RWPE2 (cell line): Measurements from ENCODE around the gene PARD6G.

Experiments
- ATAC-seq: fragments of 200-7000 bp; cut with Tn5 transposase; 3 replicates; pipeline ENCODE4 v1.9.1; 2021; ENCODE audit warnings: low read depth
- DNase-seq: peaks from one replicate; pipeline ENCODE4 v3.0.0-alpha.2; 2020; ENCODE audit warnings: low spot score
- H3K27ac ChIP-seq: fragments of 450-650 bp; 2 replicates; pipeline ENCODE4 v1.5.1; 2017; ENCODE audit warnings: mild to moderate bottlenecking; ENCODE audit not compliant: poor library complexity, severe bottlenecking
- H3K27me3 ChIP-seq: fragments of 250-450 bp; sonication (Bioruptor Pico); 2 replicates; pipeline ENCODE4 v1.5.1; 2021; ENCODE audit warnings: mild to moderate bottlenecking, moderate library complexity; ENCODE audit not compliant: insufficient read depth, poor library complexity, severe bottlenecking
- H3K36me3 ChIP-seq: fragments of 250-450 bp; sonication (Bioruptor Pico); 2 replicates; pipeline ENCODE4 v1.5.1; 2020; ENCODE audit warnings: low read depth, mild to moderate bottlenecking, moderate library complexity
- H3K4me1 ChIP-seq: fragments of 250-450 bp; sonication (Bioruptor Pico); 2 replicates; pipeline ENCODE4 v1.5.1; 2021; ENCODE audit warnings: mild to moderate bottlenecking, moderate library complexity; ENCODE audit not compliant: insufficient read depth, poor library complexity, severe bottlenecking
- H3K4me3 ChIP-seq: fragments of 250-450 bp; sonication (Bioruptor Pico); 2 replicates; pipeline ENCODE4 v1.5.1; 2021; ENCODE audit warnings: mild to moderate bottlenecking, moderate library complexity; ENCODE audit not compliant: severe bottlenecking
- H3K9me3 ChIP-seq: fragments of 250-450 bp; sonication (Bioruptor Pico); 2 replicates; pipeline ENCODE4 v1.5.1; 2021; ENCODE audit warnings: mild to moderate bottlenecking, moderate library complexity; ENCODE audit not compliant: severe bottlenecking
- TF ChIP-seq, protein P1 (sequence below): fragments of 450-650 bp; IDR thresholded peaks from one replicate; pipeline ENCODE4 v1.5.1; 2017; ENCODE audit warnings: mild to moderate bottlenecking, moderate library complexity; ENCODE audit not compliant: poor library complexity, severe bottlenecking

Gene PARD6G

DNA sequence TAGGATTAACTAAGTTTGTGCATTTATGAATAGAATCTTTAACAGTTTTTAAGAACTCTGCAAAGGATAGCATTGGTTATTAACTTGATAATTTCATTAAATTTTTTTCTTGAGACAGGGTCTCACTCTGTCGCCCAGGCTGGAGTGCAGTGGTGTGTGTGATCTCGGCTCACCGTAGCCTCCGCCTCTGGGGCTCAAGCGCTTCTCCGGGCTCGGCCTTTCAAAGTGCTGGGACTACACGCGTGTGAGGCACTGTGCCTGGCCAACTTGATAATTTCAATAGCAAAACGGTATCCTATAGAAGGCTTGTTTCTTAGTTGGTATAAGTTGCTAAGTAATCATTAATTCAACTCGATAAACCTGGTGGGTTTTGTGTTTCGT lies 100.3 kb downstream of the PARD6G start:
- Histone ChIP-seq H3K36me3 (no peaks in the 10 kb centered on the region), H3K9me3 (no peaks in the 10 kb centered on the region), H3K4me1 (peaks cover 4% of the 10 kb centered on the region), H3K4me3 (peak overlapping the region; percentile 42), H3K27ac (no peak overlapping the region), H3K27me3 (no peaks in the 10 kb centered on the region)
- DNase-seq = no peak
- TF ChIP-seq, protein P1, sequence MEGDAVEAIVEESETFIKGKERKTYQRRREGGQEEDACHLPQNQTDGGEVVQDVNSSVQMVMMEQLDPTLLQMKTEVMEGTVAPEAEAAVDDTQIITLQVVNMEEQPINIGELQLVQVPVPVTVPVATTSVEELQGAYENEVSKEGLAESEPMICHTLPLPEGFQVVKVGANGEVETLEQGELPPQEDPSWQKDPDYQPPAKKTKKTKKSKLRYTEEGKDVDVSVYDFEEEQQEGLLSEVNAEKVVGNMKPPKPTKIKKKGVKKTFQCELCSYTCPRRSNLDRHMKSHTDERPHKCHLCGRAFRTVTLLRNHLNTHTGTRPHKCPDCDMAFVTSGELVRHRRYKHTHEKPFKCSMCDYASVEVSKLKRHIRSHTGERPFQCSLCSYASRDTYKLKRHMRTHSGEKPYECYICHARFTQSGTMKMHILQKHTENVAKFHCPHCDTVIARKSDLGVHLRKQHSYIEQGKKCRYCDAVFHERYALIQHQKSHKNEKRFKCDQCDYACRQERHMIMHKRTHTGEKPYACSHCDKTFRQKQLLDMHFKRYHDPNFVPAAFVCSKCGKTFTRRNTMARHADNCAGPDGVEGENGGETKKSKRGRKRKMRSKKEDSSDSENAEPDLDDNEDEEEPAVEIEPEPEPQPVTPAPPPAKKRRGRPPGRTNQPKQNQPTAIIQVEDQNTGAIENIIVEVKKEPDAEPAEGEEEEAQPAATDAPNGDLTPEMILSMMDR = no peak
- ATAC-seq = peak; percentile 44

DNA sequence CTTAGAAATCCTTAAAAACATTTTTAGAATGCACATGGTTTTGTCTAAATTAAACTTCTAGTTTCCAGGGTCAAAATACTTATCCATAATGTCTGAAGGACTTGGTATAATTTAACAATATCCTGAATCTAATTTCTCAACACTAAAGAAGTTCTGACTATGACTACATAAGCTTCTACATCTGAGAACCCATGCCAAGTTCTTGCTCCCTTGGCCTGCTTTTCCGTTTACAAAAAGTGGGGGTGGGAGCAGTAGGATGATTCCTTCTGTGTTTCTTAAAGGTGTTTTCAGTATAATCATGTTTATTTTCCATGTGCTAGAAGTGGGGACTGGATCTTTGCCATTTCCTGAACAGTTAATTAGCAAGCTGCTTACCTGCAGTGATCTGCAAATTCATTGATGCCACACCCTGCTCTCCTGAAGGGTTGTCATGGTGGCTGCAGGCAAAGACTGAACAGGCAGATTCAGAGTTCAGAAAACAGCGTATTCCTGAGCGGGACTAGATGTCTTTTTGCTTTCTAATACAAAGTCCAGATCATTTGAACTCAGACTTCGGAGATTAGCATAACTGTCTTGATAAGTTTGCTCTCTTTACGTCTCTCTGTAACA lies 102.0 kb downstream of the PARD6G start:
- Histone ChIP-seq H3K9me3 (no peaks in the 10 kb centered on the region), H3K27me3 (no peaks in the 10 kb centered on the region), H3K4me1 (peaks cover 4% of the 10 kb centered on the region), H3K27ac (no peak overlapping the region), H3K36me3 (no peaks in the 10 kb centered on the region; the same call in 1 of the 2 replicates), H3K4me3 (no peak overlapping the region)
- TF ChIP-seq, protein P1 = no peak
- ATAC-seq (no peak), DNase-seq (no peak)

DNA sequence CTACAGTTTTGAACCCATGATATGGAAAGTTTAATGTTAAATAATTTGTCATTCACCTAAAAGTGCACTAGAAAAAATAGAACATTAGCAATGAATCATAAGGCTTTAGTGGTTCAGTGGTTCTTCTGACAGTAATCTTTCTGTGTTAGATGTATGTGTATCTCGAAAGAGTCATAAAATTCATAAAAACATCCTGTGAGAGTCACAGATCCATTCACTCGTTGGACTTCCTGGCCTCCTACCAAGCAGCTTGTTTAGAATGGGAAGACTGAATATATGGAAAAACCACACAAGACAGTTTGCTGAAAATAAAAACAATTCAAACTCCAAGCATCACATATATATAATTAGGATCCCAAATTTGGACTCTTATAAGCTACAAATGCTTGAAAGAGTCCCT lies 103.4 kb downstream of the PARD6G start:
- H3K36me3 ChIP-seq = peaks cover 13% of the 10 kb centered on the region
- ATAC-seq (no peak), DNase-seq (no peak)
- TF ChIP-seq, protein P1 = no peak
- H3K27me3 ChIP-seq = no peaks in the 10 kb centered on the region
- no peaks in the 10 kb centered on the region for H3K9me3 ChIP-seq
- H3K4me1 ChIP-seq = peaks cover 4% of the 10 kb centered on the region
- no peak overlapping the region for H3K27ac ChIP-seq
- H3K4me3 ChIP-seq = no peak overlapping the region

DNA sequence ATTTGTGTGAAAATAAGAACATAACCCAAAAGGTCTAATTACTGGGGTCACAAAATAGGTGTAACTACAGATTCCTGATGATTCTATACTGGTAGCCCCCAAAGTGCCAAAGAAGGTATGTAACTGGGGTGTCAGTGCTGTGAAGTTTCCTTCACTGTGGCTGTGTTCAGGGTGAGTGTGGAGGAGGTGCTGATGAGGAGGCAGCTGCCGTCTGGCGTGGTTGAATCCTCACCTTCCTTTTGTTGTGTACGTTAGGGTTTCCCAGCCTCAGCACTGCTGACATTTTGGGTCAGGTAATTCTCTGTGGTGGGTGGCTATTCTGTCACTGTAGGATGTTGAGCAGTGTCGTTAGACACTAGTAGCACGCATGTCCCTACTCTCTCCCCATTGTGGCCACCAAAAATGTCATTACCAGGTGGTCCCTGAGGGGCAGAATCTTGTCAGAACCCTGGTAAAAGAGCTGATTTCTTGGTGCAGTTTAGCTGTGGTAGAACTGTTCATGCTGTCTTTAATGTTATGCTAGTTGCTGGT lies 106.8 kb downstream of the PARD6G start:
- Histone ChIP-seq H3K27ac (no peak overlapping the region), H3K27me3 (no peaks in the 10 kb centered on the region), H3K36me3 (peaks cover 46% of the 10 kb centered on the region), H3K4me3 (no peak overlapping the region), H3K9me3 (no peaks in the 10 kb centered on the region), H3K4me1 (no peaks in the 10 kb centered on the region)
- no peak for DNase-seq
- ATAC-seq = no peak
- TF ChIP-seq, protein P1 = no peak

DNA sequence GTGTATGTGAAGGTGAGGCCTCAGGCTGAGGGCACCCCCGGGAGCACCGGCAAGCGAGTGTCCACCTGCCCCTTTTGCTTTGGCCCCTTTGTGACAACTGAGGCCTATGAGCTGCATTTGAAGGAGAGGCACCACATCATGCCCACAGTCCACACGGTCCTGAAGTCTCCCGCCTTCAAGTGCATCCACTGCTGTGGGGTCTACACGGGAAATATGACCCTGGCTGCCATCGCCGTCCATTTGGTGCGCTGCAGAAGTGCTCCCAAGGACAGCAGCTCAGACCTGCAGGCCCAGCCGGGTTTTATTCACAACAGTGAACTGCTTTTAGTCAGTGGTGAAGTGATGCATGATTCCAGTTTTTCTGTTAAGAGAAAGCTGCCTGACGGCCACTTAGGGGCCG lies 109.3 kb downstream of the PARD6G start:
- no peaks in the 10 kb centered on the region for H3K4me1 ChIP-seq
- H3K36me3 ChIP-seq = peaks cover 71% of the 10 kb centered on the region
- TF ChIP-seq, protein P1 = no peak
- ATAC-seq (no peak), DNase-seq (no peak)
- no peak overlapping the region for H3K27ac ChIP-seq
- no peak overlapping the region for H3K4me3 ChIP-seq
- no peaks in the 10 kb centered on the region for H3K27me3 ChIP-seq
- no peaks in the 10 kb centered on the region for H3K9me3 ChIP-seq
